Ishikawa (cell line): Measurements from ENCODE around the gene MUC5AC.

ENCODE experiments used
- CEBPB ChIP-seq: IDR thresholded peaks from 2 replicates; pipeline ENCODE4 v1.6.1; 2012
- CREB1 ChIP-seq: IDR thresholded peaks from 2 replicates; pipeline ENCODE4 v1.6.1; 2012; ENCODE audit warnings: low read depth
- EGR1 ChIP-seq: IDR thresholded peaks from 2 replicates; pipeline ENCODE4 v1.6.1; 2012
- EP300 ChIP-seq: IDR thresholded peaks from 2 replicates; pipeline ENCODE4 v1.6.1; 2012; ENCODE audit warnings: borderline replicate concordance
- FOXM1 ChIP-seq: IDR thresholded peaks from 2 replicates; pipeline ENCODE4 v1.6.1; 2012; ENCODE audit warnings: low read depth, borderline replicate concordance
- NFIC ChIP-seq: IDR thresholded peaks from 2 replicates; pipeline ENCODE4 v1.6.1; 2012
- RAD21 ChIP-seq: IDR thresholded peaks from 2 replicates; pipeline ENCODE4 v1.6.1; 2012; ENCODE audit warnings: low read depth
- REST ChIP-seq: IDR thresholded peaks from 2 replicates; pipeline ENCODE4 v1.6.1; 2012; ENCODE audit warnings: low read depth, mild to moderate bottlenecking
- TAF1 ChIP-seq: IDR thresholded peaks from 2 replicates; pipeline ENCODE4 v1.6.1; 2012; ENCODE audit warnings: low read depth, mild to moderate bottlenecking
- TCF12 ChIP-seq: IDR thresholded peaks from 2 replicates; pipeline ENCODE4 v1.6.1; 2012; ENCODE audit warnings: low read depth
- TEAD4 ChIP-seq: IDR thresholded peaks from 2 replicates; pipeline ENCODE4 v1.6.1; 2012
- USF1 ChIP-seq: IDR thresholded peaks from 2 replicates; pipeline ENCODE4 v1.6.1; 2012
- YY1 ChIP-seq: IDR thresholded peaks from 2 replicates; pipeline ENCODE4 v1.6.1; 2012; ENCODE audit warnings: low read depth
- ZBTB7A ChIP-seq: IDR thresholded peaks from 2 replicates; pipeline ENCODE4 v1.6.1; 2012; ENCODE audit warnings: low read depth
- TF ChIP-seq, protein P1 (sequence below): IDR thresholded peaks from 2 replicates; pipeline ENCODE4 v1.6.1; 2012

The MUC5AC gene

GRCh38 chr11:1148752-1149180, 9.0 kb upstream of the MUC5AC start:
- TF ChIP-seq FOXM1 (peak; percentile 72), TEAD4 (no peak), EGR1 (no peak), NFIC (peak; percentile 21; the same call in 1 of the 2 replicates), YY1 (no peak), TAF1 (no peak), TCF12 (peak; percentile 96), EP300 (peak; percentile 78)
- TF ChIP-seq, protein P1, sequence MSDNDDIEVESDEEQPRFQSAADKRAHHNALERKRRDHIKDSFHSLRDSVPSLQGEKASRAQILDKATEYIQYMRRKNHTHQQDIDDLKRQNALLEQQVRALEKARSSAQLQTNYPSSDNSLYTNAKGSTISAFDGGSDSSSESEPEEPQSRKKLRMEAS, result 0 out of 2 replicates have a peak, but pooled peaks have one; percentile 40

GRCh38 chr11:1149545-1149944, 8.2 kb upstream of the MUC5AC start:
- TF ChIP-seq USF1, result no peak
- TF ChIP-seq YY1, result no peak
- TF ChIP-seq REST, result no peak
- TF ChIP-seq CREB1, result no peak
- no peak for TF ChIP-seq NFIC
- TF ChIP-seq TAF1, result no peak
- no peak for TF ChIP-seq CEBPB
- no peak for TF ChIP-seq RAD21
- no peak for TF ChIP-seq TCF12
- no peak for TF ChIP-seq ZBTB7A
- no peak for TF ChIP-seq TEAD4
- TF ChIP-seq, protein P1, result no peak
- TF ChIP-seq EP300, result no peak
- TF ChIP-seq FOXM1, result no peak
- no peak for TF ChIP-seq EGR1

GRCh38 chr11:1150116-1150515, 7.6 kb upstream of the MUC5AC start:
- TF ChIP-seq TAF1 (no peak), EGR1 (no peak), YY1 (no peak), ZBTB7A (no peak), EP300 (no peak), NFIC (no peak), USF1 (no peak), CEBPB (no peak)

DNA sequence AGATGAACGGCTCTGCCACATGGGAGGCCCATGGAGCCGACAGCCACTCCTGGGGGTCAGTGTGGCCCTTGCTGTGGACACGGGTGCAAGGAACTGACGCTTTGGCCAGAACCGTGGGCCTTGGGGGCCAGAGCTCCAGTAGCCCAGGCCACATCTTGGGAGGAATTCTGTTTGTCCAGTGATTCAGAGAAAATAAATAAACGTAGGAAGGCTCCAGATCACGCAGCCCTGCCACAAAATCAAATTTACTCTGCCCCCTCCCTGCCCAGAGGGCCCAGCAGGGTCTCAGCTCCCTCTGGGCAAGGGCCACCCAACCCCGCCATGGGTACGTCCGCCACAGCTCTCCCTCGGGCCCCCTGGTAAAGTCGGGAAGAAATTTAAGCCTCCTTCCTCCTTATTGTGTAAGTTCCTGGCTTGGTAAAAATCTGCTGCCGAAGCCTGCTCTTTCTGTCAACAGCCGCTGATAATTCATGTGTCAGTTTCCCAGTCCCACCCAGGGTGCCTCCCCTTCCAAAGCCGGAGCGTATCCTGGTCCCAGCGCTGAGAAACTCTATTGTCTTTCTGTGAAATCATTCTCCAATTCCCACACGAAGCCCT, 6.9 kb upstream of the MUC5AC start:
- no peak for TF ChIP-seq RAD21
- TF ChIP-seq TCF12, result no peak
- TF ChIP-seq, protein P1, result no peak
- 0 out of 2 replicates have a peak, but pooled peaks have one; percentile 30 for TF ChIP-seq CEBPB
- TF ChIP-seq TAF1, result no peak
- TF ChIP-seq USF1, result no peak
- no peak for TF ChIP-seq YY1
- no peak for TF ChIP-seq CREB1

- TF ChIP-seq TCF12 (peak; percentile 91), ZBTB7A (peak; percentile 71; the same call in 1 of the 2 replicates), EGR1 (no peak), RAD21 (no peak; the same call in 1 of the 2 replicates), YY1 (peak; percentile 59; the same call in 1 of the 2 replicates), EP300 (peak; percentile 87), REST (no peak), FOXM1 (peak; percentile 83), CEBPB (peak; percentile 59; the same call in 1 of the 2 replicates), TAF1 (no peak), NFIC (peak; percentile 71), TEAD4 (peak; percentile 71)
Measured at GRCh38 chr11:1151366-1152315, 6.1 kb upstream of the MUC5AC start.
